ENCODE measurements around the gene CPNE5. TPM values are rescaled to one million over a fixed set of nuclear protein-coding genes. Genes with fewer than 3 reads are reported as not detected.

The CPNE5 gene
- total RNA-seq, 2 experiments from 2014 or later = 0.19 to 0.28 TPM

DNA sequence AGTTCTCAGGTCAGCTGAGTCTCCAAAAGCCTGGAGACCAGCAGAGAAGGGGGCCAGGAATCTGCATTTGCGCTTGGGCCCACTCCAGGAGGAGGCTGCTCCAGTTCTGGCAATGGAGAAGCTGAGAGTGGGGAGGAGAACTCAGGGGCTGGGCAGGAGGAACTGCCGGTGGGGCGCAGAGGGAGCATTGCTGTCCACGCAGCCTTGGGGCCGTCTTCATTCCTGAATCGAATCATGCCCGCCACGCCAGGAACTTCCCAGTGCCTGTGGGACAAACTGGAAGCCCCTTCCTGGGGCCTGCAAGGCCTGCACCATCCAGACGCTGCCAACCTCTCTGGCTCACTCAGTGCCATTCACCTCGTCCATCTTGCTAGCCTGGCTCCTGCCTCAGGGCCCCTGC lies 124.7 kb downstream of the CPNE5 start:
- Mint-ChIP-seq H3K4me1 (ENCODE audit: low read depth) (no peaks in the 10 kb centered on the region), H3K4me3 (no peak overlapping the region), H3K27me3 (no peaks in the 10 kb centered on the region), H3K9me3 (no peaks in the 10 kb centered on the region), H3K27ac (no peak overlapping the region), H3K36me3 (ENCODE audit: low read depth) (no peaks in the 10 kb centered on the region)
- Histone ChIP-seq H3K4me1 (ENCODE audit: insufficient read depth, low read length) (no peaks in the 10 kb centered on the region), H3K36me3 (ENCODE audit: insufficient read depth, low read length) (no peaks in the 10 kb centered on the region), H3K9me3 (ENCODE audit: control insufficient read depth in 1 of 2, insufficient read depth in 1 of 2, low read length in 2 of 2) (no peaks in the 10 kb centered on the region), H3K27me3 (ENCODE audit: control insufficient read depth in 1 of 2, insufficient read depth in 2 of 2, low read length in 2 of 2) (no peaks in the 10 kb centered on the region), H3K4me3 (ENCODE audit: low read length) (no peak overlapping the region), H3K27ac (ENCODE audit: low read depth in 1 of 2, low read length in 2 of 2) (no peak overlapping the region)
- TF ChIP-seq, protein P1, sequence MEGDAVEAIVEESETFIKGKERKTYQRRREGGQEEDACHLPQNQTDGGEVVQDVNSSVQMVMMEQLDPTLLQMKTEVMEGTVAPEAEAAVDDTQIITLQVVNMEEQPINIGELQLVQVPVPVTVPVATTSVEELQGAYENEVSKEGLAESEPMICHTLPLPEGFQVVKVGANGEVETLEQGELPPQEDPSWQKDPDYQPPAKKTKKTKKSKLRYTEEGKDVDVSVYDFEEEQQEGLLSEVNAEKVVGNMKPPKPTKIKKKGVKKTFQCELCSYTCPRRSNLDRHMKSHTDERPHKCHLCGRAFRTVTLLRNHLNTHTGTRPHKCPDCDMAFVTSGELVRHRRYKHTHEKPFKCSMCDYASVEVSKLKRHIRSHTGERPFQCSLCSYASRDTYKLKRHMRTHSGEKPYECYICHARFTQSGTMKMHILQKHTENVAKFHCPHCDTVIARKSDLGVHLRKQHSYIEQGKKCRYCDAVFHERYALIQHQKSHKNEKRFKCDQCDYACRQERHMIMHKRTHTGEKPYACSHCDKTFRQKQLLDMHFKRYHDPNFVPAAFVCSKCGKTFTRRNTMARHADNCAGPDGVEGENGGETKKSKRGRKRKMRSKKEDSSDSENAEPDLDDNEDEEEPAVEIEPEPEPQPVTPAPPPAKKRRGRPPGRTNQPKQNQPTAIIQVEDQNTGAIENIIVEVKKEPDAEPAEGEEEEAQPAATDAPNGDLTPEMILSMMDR (IDR thresholded peaks at IDR 0.05) = no peak
- POLR2A ChIA-PET = no interaction called here
- intact Hi-C loops (cut with DNase I, micrococcal nuclease) = no loop called here
- no peak for DNase-seq
- ATAC-seq (ENCODE audit: poor library complexity) = no peak
- CTCF ChIA-PET = no interaction called here

DNA sequence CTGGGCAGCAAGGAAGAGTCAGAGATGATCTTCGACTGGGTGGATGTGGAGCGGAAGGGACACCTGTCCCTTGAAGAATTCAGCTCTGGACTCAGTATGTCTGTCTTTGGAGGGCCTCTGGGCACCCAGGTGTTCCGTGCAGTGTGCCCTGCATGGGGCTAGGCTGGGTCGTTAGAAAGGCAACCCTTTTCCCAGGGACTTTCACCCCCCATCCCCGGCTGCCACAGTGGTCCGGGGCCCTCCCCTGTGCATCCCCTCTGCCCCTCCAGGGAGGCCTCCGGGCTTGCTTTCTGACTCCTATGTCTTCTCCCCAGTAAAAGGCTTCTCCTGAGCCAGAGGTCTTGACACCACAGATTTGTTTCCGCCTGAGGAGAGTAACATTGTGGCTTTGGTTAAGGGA lies 125.4 kb downstream of the CPNE5 start:
- H3K9me3 ChIP-seq (ENCODE audit: control insufficient read depth in 1 of 2, insufficient read depth in 1 of 2, low read length in 2 of 2) = no peaks in the 10 kb centered on the region
- H3K4me1 ChIP-seq (ENCODE audit: insufficient read depth, low read length) = no peaks in the 10 kb centered on the region
- H3K36me3 Mint-ChIP-seq (ENCODE audit: low read depth) = no peaks in the 10 kb centered on the region
- no peaks in the 10 kb centered on the region for H3K27me3 ChIP-seq (ENCODE audit: control insufficient read depth in 1 of 2, insufficient read depth in 2 of 2, low read length in 2 of 2)
- no peak overlapping the region for H3K27ac Mint-ChIP-seq
- no peaks in the 10 kb centered on the region for H3K27me3 Mint-ChIP-seq
- TF ChIP-seq, protein P1 (IDR thresholded peaks at IDR 0.05) = no peak
- DNase-seq = no peak
- H3K4me1 Mint-ChIP-seq (ENCODE audit: low read depth) = no peaks in the 10 kb centered on the region
- ATAC-seq (ENCODE audit: poor library complexity) = no peak
- intact Hi-C loops (cut with DNase I, micrococcal nuclease) = no loop called here
- H3K9me3 Mint-ChIP-seq = no peaks in the 10 kb centered on the region
- ChIA-PET CTCF (no interaction called here), POLR2A (no interaction called here)
- H3K4me3 Mint-ChIP-seq = no peak overlapping the region
- no peaks in the 10 kb centered on the region for H3K36me3 ChIP-seq (ENCODE audit: insufficient read depth, low read length)
- no peak overlapping the region for H3K4me3 ChIP-seq (ENCODE audit: low read length)
- H3K27ac ChIP-seq (ENCODE audit: low read depth in 1 of 2, low read length in 2 of 2) = no peak overlapping the region

DNA sequence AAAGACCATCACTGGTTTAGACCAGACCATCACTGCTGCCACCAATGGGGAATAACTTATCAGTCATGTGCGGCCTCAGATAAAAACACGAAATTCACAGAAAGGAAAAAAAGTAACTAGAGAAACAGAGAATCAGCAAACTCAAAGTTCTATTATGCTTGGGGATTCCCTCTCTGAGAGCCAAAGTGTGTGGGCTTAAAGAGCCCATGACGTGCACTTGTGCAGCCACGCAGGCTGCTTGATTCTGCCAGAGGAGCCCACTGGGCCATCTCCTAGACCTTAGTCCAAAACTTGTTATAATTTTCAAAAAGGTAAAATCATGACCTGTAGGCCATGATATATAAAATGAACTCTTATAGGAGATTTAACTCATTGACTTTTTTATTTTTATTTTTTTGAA lies 126.4 kb downstream of the CPNE5 start:
- H3K4me3 ChIP-seq (ENCODE audit: low read length) = no peak overlapping the region
- no peaks in the 10 kb centered on the region for H3K9me3 Mint-ChIP-seq
- ChIA-PET CTCF (no interaction called here), POLR2A (no interaction called here)
- TF ChIP-seq, protein P1 (IDR thresholded peaks at IDR 0.05) = no peak
- H3K4me3 Mint-ChIP-seq = no peak overlapping the region
- intact Hi-C loops (cut with DNase I, micrococcal nuclease) = no loop called here
- H3K27me3 Mint-ChIP-seq = no peaks in the 10 kb centered on the region
- H3K36me3 Mint-ChIP-seq (ENCODE audit: low read depth) = no peaks in the 10 kb centered on the region
- ATAC-seq (ENCODE audit: poor library complexity) = no peak
- H3K27ac Mint-ChIP-seq = no peak overlapping the region
- no peaks in the 10 kb centered on the region for H3K36me3 ChIP-seq (ENCODE audit: insufficient read depth, low read length)
- no peaks in the 10 kb centered on the region for H3K4me1 ChIP-seq (ENCODE audit: insufficient read depth, low read length)
- H3K27ac ChIP-seq (ENCODE audit: low read depth in 1 of 2, low read length in 2 of 2) = no peak overlapping the region
- no peaks in the 10 kb centered on the region for H3K9me3 ChIP-seq (ENCODE audit: control insufficient read depth in 1 of 2, insufficient read depth in 1 of 2, low read length in 2 of 2)
- H3K27me3 ChIP-seq (ENCODE audit: control insufficient read depth in 1 of 2, insufficient read depth in 2 of 2, low read length in 2 of 2) = no peaks in the 10 kb centered on the region
- no peaks in the 10 kb centered on the region for H3K4me1 Mint-ChIP-seq (ENCODE audit: low read depth)
- DNase-seq = no peak
